NCI-H1436 treated with DMSO at 0.1 percent for 48 hours (cell line): ENCODE measurements around the gene CALD1.

Source experiments
- DNase-seq: peaks from one replicate; lab custom pipeline; 2025; lab: John Stamatoyannopoulos, UW

CALD1 gene

DNA sequence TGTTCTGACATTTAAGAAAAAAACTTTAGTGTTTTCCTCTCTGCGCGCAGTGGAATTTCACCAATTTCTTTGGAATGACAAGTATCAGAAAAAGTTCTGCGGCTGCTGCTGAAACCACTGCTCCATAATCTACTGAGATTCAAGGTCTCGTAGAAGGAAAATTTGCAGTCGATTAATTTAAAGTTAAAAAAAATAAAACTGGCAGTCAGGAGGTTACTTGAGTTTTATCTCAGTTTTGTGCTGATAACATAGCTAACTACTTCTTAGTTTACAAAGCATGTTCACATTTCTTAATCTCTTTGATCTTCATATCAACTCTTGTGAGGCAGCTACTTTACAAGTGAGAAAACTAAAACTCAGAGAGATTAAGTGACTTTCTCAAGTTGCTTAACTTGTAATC lies 18.2 kb upstream of the CALD1 start:
- DNase-seq = no peak

DNA sequence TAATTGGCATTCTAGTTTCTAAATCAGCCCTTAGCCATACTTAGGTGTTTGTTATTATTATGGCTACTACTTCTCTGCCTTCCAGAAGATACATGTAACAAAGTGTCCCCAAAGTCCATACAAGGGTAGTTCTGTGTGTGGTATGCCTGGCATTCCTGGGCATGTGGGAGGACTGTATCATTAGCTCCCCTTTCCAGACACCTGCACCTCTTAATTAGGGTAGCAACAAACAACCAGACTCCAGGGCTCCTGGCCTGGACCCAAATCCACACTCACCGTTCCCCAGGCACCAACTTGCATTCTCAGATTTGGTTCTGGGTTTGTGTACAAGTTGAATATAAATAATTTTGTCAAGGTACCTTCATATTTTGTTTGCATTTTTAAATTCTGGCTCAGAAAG lies 15.5 kb upstream of the CALD1 start:
- DNase-seq = no peak

DNA sequence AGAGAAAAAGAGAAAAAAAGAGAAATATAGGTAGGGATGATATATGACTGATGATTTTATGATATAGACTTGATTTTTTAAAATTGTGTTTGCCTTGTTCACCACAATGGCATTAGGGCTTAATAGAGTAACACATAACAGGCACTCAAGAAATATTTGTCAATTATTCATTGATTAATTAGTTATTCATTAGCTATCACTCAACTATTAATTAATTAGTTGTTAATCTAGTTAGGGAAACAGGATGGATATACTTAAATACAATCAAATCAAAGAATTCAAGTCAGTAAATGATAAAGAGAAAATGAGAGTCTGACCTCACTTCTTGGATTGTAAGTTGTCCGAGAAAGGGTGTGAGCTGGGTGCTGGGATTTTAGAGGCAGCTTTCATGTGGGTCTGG lies 15.1 kb upstream of the CALD1 start:
- DNase-seq = no peak

DNA sequence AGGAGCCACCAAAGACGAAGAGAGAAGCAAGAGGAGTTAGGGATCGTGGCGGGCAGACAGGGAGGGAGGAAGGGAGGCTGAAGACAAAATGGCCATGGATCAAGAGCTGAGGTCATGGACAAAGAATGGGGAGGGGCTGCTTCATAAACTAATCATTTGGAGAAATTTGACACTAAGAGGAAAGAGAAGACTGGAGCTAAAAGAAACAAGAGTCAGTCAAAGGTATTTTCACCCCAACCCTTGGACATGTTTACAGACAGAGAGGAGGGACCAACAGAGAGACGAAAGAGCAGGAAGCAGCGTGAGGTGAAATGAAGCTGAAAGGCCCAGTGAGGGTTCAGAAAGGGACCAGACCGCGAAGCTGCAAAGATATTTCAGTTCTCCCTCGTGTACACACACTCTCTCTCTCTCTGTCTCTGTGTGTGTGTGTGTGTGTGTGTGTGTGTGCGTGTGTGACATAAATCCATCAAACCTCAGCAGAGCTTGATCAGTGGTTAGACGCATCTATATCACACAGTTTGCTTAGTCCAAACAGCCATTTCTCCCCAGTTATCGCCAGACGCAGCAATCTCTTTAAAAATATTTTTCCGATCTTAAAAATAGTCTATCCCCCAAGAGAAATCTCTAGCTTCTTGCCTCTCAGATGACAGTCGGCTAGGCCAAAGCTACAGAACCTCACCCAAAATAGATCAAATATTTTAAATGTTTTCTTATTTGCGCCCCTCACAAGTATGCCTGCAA lies 12.5 kb upstream of the CALD1 start:
- DNase-seq = no peak

DNA sequence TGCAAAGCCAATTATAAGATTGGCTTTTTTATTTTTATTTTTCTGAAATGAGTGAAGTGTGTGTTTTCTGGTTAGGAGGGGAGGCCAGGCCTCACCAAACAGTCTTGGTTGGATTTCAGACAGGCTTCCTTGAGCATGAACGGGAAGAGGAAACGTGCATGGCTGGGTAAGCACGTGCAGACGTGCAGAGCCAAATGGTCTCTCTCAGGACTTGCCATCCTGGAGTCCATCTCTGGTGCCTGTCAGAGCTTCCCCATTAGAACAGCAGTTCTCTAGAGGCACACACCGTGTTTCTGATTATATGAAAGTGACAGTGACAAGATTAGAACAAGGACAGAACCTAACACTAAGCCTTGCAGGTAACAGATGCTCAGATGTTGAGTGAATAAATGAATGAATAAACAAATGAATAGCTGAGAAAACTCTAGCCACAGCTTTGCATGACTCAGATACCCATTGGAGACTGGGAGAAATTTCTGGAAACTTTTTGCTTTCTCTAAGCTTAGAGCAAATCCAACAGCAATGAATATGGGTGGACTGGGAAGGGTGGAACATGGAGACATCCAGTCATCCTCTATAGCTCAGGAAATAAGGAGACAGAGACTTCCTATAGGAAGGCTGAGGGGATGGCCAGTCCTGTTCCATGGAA lies 11.8 kb upstream of the CALD1 start:
- DNase-seq = no peak

DNA sequence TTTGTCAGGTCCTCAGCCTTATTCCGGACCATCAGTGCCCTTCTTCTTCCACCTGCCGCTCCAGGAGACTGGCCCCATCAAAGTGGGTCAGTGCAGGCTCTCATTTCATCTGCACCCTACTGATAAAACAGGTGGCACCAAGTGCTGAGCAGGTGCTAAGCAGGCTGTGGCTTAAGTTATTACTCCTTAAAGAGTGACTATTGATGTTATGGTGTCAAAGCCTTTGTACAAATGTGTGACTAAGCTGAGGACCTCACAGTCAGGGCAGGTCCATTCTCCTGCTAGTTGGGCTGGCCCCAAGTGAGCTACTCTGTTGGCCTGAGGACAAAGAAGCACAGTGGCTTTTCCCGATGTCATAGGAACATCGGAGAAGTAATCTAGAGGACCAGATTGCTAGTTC lies 11.2 kb upstream of the CALD1 start:
- no peak for DNase-seq

DNA sequence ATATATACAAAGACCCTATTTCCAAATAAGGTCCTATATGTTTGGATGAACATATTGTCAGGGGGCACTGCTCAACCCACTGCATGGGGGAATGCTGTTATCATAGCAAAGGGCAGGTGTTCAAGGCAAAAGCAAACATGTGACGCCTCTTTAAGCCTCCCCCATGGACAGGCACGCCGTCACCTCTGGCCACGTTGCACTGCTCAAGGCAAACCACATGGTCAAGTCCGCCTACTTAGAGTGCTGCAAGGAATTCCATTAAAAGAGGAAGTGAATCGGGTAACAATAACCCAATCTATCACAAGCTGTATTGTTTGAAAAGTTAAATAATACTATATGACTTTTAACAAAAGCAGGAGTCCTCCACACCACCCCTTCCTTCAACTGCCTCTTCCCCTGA lies 8.8 kb upstream of the CALD1 start:
- DNase-seq = no peak

DNA sequence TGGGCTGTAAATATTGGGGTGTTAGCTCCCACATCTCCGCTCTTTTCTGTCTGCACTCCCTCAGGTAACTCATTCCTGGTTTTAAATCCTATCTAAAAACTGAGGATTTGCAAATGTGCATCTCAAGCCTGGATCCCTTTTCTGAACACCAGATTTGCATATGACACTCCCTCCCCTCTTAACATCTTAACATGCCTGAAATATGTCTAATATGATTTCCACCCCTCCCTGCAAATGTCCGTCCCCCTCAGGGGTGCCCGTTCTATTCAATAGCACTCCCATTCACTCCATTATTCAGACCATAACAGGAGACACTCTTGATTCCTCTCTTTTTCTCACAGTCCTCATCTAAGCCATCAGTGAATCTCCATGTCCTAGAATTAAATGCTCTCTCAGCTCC lies 8.3 kb upstream of the CALD1 start:
- DNase-seq = no peak

DNA sequence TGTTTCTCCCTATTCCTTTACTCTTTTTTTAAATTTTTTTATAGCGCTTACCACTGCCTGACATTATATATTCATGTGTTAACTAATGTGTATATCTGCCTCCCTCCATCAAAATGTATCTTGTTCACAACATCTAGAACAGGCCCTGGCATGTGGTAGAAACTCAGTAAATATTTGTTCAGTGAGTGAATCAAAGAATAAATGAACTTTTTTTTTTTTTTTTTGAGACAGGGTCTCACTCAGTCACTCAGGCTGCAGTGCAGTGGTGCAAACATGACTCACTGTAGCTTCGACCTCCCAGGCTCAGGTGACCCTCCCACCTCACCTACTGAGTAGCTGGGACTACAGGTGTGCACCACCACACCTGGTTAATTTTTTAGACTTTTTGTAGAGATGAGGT lies 7.5 kb upstream of the CALD1 start:
- no peak for DNase-seq

DNA sequence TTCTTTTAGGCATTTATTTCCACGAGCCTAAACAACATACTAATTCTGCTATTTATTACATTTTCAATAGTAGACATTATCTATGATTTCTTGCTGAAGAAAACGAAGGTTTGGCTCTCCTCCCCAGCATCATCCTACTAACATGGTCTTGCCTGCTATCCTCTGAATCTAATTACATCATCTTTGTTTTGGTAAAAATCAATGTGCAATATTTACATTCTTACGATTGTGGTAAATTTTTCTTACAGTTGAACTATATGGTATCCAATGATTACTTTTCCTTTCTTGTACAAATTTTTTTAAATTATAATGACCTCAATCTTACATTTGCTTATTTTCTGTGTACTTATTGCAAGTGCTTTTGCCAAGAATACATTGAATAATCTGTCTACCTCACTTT lies 7.0 kb upstream of the CALD1 start:
- DNase-seq = no peak

DNA sequence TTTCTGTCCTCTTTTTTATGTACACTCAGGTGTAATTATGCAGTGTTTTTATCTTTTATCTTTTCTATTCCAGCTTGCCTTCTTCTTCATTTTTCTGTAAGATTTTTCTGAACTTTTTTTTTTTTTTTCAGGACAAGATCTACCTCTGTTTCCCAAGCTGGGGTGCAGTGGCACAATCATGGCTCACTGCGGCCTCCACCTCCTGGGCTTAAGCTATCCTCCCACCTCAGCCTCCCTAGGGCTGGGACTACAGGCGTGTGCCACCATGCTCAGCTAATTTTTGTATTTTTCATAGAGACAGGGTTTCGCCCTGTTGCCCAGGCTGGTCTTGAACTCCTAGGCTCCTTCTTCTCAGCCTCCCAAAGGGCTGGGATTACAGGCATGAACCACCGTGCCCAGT lies 6.3 kb upstream of the CALD1 start:
- DNase-seq = no peak

DNA sequence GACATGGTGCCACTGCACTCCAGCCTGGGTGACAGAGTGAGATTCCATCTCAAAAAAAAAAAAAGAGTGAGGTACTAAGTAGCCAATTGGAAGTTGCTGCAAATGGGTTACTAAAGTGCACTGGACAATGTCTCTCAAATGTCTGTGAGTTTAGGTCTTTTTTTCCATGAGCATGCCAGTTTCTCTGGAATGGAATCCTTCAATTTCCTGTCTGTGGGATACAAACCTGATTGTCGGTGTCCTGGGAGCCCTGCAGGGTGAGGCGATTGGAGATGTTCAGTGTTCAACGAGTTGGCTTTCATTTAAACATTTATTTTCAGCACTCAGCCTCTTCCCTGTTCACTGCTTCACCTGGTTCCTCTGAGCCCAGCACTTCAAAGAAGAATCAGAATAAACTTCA lies 5.3 kb upstream of the CALD1 start:
- DNase-seq = no peak

DNA sequence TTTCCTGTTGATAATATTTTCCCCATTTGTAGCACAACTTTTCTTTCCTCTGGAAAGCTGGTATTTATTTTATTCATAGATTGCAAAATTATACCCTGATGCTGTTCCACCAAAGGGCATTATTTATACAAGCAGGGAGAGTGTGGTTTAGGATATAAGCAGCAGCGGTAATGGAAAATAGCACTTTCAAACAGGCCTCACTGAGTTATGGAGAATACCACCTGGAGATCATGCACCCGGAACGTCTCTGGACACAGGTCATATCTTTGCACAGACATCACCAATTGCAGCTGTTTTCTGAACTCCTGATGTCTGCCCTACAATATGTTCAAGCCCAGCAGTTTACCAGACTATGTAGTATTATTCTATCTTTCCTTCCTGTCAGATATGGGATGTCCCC lies 2.0 kb upstream of the CALD1 start:
- no peak for DNase-seq

DNA sequence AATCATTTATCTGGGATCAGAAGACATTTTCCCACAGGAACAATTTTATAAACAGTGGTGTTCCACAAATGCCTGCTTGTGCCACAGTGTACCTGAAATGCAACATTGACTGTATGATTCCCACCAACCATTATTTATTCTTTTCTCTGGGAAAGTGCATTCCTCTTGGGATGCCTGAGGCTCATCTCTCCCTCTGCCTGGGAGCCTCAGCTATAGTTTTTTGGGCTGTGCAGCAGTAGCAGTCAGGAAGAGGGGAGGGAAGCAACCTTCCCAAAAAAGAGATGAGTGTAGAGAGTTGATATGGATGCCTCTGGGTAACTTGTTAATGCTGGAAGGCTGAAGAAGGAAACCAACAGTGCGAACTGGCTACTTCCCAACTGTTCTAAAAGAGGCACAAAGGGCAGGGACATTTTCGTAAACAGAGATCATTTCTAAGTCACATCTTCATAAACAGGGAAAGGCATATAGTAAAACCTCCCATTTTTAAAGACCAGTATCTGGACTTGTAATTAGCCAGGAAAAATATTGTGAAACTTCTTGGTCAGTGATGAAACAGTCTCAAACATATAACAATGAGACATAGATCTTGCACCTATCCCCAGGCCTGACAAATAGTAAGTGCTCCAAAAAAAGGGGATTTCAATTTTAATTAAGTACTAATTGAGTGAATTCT lies 1.4 kb upstream of the CALD1 start:
- DNase-seq = no peak

DNA sequence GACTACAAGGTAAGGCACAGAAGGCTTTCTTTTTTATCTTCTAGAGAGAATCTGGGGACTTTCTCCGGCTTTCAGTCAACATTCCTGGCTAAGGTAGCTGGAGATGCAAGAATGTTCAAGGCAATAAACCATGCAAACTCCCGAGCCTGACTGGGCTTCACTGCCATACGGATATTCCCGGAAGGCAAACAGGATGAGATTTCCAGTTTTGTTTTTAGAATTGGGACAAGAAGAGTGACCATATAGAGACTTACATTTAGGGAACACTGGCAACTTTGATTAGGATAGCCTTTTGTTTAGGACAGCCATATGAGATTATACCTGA lies 269 bp downstream of the CALD1 start:
- DNase-seq = no peak

DNA sequence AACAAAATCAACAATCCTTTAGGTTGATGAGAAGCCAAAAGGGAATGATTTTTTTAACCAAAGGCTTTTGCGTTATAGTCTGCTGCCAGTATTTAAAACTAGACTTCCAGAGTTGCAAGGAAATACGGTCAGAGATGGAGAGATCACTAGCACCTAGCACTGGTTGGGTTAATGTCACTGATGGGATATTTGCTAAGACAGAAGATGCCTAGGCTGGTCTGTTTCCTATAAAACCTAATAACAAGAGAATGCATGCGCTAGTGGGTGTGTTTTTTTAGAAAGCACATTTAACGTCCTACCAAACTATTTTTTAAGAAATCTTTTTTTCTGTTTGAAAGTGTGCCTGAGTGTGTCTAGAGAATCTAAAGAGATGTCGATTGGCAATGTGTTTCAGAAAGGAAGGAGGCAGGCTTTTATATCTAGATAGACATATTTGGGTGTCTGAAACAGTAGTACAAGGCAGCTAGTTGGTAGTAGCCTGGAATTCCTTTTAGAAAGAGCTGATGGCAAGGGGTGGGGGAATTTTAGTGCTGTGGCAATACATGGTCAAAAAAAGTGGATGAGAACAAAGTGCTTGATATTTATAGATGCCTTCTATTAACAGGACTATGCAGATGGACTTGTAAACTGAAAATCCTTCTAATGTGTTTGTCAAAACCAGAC lies 863 bp downstream of the CALD1 start:
- no peak for DNase-seq

DNA sequence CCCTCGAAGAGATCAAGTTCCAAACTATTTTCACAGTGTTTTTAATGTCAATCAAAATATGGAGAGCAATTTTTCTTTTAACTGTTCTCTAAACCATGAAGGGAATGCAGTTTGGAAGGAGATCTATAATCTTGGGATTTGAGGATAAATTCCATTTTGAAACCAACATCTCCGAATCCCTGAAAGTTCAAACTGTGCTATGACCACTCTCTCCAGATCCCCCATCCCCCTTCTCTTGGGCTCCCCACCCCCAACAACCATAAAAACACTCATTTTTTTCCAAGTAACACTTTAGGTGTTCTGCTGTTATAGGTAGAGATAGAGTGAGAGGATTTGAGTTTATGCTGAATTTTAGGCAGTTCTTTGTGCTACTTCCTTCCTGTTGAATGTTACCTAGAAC lies 1.7 kb downstream of the CALD1 start:
- DNase-seq = no peak

DNA sequence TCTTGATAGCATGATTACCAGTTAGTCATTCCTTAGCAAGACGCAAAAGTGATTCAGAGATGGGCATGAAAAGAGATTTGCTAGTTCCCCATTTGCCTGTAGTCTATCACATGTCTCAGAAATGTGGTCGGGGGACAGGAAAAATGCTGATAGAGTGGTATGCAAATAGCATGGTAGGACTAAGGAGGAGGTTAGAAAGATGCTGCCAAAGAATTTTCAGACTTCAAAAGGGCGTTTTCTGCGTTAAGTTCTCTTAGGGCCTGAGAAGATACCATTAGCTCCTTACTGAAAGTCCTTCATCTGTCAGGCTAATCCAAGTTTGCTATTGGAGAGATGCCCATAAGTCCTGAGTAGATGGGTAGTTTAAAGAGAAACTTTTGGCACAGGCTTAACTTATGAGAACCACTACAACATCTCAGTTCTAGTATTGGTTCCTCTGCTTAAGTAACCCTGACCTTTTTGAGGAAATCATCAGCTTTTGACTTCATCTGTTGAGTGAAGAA lies 2.7 kb downstream of the CALD1 start:
- no peak for DNase-seq

DNA sequence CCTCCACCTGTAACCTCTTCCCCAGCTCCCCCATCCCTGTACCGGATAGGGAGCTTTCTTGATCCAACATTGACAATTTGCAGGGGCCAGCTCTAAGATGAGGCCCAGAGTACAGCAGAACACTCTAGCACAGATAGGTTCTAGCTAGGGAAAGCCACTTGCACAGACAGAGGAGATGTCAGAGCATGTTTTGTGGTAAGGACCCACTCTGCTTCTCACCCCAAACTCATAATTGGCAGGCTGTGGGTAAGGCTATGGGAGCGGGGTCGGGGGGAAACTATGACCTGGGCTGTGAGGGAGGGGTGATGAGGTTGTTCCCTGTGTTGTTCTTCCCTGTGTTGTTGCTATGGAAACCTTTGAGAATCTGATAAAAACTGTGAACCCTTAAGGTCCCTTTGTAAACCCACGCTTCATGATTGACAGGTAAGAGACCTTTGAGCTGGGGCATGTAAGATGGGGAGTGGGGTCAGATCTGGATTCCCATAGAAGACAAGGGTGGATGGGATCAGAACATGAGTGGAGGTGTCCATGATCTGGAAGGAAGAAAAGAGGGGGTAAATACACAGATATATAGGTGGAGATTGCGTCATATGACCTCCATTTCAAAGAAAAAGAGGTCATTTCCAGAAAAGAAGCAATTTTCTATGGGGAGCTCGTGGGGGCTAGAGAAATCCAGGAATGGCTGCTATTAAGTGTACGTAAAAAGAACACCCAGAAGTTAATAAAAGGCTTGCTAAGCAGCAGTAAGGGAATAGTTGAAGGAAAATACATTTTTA lies 4.0 kb downstream of the CALD1 start:
- no peak for DNase-seq

DNA sequence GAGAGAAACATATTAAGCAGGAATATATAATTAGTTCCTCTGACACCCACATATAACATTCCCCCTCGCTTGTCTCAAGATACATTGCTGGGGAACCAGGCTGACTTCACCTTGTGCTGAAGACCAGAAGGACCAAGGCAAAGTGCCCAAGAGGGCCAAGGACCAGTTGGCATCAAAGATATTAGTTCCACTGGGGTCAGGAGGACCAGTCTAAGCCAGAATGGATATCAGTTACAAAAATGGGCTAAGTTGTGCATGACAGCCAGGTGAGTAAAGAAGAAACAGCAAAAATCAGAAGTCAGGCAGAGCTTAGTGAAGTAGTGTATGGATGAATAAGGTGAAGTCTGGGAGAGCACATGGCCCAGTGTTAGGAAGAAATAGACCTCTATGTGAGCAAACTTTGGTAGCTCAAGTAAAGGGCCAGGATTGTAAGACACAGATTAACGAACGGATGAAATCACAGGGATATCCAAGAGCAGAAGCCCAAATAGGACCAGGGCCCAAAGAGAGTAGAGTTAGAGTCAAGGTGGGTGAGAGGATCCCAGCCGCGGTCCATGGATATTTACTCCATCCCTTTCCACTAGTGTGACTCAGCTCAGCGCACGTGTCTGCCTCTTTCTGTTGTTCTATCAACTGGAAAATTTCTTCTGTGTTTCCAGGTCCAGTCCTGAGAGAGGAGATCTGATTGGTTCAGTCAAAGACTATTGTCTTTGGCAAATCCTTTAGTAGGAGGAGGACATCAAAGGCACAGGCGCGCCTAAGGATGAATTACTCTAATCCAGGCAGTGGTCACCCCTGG lies 5.0 kb downstream of the CALD1 start:
- DNase-seq = no peak

DNA sequence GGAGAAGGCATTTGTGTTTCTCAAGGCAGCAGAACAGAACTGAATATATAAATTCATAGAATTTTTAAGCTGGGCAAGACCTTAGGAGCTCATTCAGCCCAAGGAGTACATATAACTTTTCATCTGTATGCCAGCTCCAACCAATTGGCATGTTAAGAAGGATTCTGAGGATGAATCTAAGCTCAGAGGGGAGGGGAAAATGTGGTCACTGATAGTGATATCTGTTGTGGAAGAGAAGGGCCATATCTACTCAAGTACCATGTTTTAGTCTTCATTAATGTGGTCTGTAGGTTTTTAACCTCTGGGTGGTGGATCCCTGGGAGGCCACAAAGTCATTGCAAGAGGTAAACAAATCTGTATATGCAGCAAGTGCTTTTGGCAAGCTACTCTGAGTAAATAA lies 6.4 kb downstream of the CALD1 start:
- no peak for DNase-seq
